SK-N-SH (cell line): ENCODE measurements around the gene VTI1B.

Experiments
- RXRA ChIP-seq: IDR thresholded peaks from 2 replicates; pipeline ENCODE4 v1.4.0; 2012; ENCODE audit warnings: low read depth, mild to moderate bottlenecking, borderline replicate concordance
- TF ChIP-seq, protein P1 (sequence below): fragments of 200-600 bp; sonication (generic); IDR thresholded peaks from 2 replicates; pipeline ENCODE4 v1.6.1; 2017; ENCODE audit warnings: antibody characterized with exemption, mild to moderate bottlenecking, moderate library complexity
- TF ChIP-seq, protein P2 (sequence below): IDR thresholded peaks from 2 replicates; pipeline ENCODE4 v1.6.1; 2012; ENCODE audit warnings: mild to moderate bottlenecking, low read depth, low read length, moderate library complexity

DNA sequence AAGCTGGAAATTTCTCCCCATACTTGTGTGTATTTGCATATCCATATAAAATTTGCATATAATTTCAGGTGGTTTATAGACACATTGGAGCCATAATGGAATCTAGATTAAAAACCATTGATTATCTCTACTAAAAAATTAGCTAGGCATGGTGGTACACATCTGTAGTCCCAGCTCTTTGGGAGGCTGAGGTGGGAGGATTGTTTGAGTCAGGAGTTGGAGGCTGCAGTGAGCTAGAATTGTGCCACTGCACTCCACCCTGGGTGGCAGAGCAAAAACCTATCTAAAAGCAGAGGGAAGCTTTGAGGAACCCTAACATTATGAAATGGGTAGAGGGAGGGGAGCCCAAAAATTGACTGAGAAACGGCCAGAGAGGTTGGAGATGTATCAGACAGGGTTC is 23.7 kb upstream of the VTI1B start:
- TF ChIP-seq, protein P1, sequence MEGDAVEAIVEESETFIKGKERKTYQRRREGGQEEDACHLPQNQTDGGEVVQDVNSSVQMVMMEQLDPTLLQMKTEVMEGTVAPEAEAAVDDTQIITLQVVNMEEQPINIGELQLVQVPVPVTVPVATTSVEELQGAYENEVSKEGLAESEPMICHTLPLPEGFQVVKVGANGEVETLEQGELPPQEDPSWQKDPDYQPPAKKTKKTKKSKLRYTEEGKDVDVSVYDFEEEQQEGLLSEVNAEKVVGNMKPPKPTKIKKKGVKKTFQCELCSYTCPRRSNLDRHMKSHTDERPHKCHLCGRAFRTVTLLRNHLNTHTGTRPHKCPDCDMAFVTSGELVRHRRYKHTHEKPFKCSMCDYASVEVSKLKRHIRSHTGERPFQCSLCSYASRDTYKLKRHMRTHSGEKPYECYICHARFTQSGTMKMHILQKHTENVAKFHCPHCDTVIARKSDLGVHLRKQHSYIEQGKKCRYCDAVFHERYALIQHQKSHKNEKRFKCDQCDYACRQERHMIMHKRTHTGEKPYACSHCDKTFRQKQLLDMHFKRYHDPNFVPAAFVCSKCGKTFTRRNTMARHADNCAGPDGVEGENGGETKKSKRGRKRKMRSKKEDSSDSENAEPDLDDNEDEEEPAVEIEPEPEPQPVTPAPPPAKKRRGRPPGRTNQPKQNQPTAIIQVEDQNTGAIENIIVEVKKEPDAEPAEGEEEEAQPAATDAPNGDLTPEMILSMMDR, result no peak
- TF ChIP-seq, protein P2, sequence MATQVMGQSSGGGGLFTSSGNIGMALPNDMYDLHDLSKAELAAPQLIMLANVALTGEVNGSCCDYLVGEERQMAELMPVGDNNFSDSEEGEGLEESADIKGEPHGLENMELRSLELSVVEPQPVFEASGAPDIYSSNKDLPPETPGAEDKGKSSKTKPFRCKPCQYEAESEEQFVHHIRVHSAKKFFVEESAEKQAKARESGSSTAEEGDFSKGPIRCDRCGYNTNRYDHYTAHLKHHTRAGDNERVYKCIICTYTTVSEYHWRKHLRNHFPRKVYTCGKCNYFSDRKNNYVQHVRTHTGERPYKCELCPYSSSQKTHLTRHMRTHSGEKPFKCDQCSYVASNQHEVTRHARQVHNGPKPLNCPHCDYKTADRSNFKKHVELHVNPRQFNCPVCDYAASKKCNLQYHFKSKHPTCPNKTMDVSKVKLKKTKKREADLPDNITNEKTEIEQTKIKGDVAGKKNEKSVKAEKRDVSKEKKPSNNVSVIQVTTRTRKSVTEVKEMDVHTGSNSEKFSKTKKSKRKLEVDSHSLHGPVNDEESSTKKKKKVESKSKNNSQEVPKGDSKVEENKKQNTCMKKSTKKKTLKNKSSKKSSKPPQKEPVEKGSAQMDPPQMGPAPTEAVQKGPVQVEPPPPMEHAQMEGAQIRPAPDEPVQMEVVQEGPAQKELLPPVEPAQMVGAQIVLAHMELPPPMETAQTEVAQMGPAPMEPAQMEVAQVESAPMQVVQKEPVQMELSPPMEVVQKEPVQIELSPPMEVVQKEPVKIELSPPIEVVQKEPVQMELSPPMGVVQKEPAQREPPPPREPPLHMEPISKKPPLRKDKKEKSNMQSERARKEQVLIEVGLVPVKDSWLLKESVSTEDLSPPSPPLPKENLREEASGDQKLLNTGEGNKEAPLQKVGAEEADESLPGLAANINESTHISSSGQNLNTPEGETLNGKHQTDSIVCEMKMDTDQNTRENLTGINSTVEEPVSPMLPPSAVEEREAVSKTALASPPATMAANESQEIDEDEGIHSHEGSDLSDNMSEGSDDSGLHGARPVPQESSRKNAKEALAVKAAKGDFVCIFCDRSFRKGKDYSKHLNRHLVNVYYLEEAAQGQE, result no peak
- no peak for TF ChIP-seq RXRA
